Activated naive CD4-positive, alpha-beta T cell treated with anti-CD3 and anti-CD28 coated beads, Interleukin-2, amount 10 ng/mL, durations not matched to agents 7 days and 5 days (primary cell): Measurements from ENCODE around the gene PBX1.

Source experiments
- CTCF ChIA-PET: fragments of 350-600 bp; sonication (Branson Sonifier 250); formaldehyde crosslinking; loops from one replicate; lab custom pipeline; 2021; ENCODE audit warnings: antibody characterized with exemption; lab: Charles Lee
- DNase-seq: peaks from one replicate; pipeline ENCODE4 v3.0.0-alpha.2; 2020
- H3K27ac Mint-ChIP-seq: one replicate; pipeline ENCODE4 v1.8.0; 2021; ENCODE audit warnings: mild to moderate bottlenecking, moderate library complexity, mixed read lengths
- H3K27me3 Mint-ChIP-seq: one replicate; pipeline ENCODE4 v1.8.0; 2021; ENCODE audit warnings: mild to moderate bottlenecking, mixed read lengths
- H3K36me3 Mint-ChIP-seq: one replicate; pipeline ENCODE4 v1.8.0; 2021; ENCODE audit warnings: mixed read lengths
- H3K4me1 Mint-ChIP-seq: one replicate; pipeline ENCODE4 v1.8.0; 2021; ENCODE audit warnings: mixed read lengths
- H3K4me3 Mint-ChIP-seq: one replicate; pipeline ENCODE4 v1.8.0; 2021; ENCODE audit warnings: mild to moderate bottlenecking, moderate library complexity, mixed read lengths
- H3K9me3 Mint-ChIP-seq: one replicate; pipeline ENCODE4 v1.8.0; 2021; ENCODE audit warnings: mixed read lengths

Gene PBX1

DNA sequence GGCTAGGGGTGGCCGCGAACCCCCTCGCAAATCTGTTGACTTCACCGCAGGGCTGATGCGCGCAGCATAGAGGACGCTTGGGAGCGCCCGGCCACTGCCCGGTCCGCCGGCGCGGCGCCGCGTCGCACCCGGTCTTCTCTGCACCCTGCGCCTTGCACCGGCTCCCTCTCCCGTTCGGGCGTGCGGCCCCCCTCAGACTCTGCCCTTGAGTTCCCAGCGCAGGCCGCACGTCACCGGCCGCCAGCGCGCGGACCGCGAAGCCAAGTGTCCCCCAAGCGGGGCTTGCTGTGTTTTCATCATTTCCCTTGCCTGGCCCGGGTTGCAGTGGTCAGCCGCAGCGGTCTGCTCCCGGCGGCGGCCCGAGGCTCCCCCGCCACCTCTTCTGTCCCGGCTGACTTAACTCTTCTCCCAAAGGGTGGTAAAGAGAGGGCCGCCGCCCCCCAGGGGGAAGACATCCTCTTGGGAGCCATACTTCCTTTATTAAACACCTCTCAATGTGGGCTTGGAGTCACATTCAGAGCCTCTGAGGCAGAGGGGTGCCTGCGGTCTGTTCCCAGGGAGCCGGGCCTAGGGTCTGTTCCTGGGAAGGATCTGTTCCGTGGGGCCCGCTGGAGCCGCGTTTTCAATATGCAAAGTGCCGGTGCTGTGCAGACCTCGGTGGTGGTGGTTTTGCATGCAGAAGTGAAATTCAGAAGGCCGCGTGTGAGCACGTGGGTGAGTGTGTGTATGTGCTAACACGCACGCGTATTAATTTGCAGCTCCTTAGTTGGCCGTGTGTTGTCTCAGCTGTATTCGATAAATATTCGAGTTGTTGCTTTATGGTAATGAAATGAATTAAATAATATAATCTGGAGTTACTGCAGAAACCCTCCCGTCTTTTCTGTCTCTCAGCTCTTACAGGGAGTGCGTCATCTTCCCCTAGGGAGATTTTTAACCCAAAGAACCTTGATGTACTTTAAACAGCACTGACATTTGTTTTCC is 17.6 kb downstream of the PBX1 start:
- no peaks in the 10 kb centered on the region for H3K9me3 Mint-ChIP-seq
- no peaks in the 10 kb centered on the region for H3K4me1 Mint-ChIP-seq
- no peak overlapping the region for H3K27ac Mint-ChIP-seq
- no peak for DNase-seq
- H3K4me3 Mint-ChIP-seq: no peak overlapping the region
- H3K36me3 Mint-ChIP-seq: no peaks in the 10 kb centered on the region
- no peaks in the 10 kb centered on the region for H3K27me3 Mint-ChIP-seq
- CTCF ChIA-PET: no interaction called here

DNA sequence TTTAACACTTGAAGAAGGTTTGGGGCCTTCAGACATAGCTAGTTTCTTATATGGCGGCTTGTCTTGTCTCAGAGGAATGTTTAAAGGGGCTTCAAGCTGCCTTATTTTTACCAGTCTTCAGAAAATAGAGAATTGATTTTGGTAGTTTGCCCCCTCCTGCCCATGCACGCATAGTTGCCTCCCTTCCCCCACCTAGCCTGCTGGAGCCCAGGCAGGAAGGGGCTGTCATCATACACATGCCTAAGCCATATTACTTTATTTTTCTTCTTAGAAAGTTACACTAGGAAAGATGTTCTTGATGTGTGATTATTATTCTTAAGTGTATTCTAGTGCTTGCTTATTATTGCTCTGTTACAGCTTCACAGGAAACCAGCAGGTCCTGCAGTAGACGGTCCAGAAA is 18.3 kb downstream of the PBX1 start:
- Mint-ChIP-seq H3K27me3 (no peaks in the 10 kb centered on the region), H3K36me3 (no peaks in the 10 kb centered on the region), H3K4me3 (no peak overlapping the region), H3K27ac (no peak overlapping the region), H3K4me1 (no peaks in the 10 kb centered on the region), H3K9me3 (no peaks in the 10 kb centered on the region)
- no peak for DNase-seq
- CTCF ChIA-PET: no interaction called here

GRCh38 chr1:164578479-164579200 is 19.7 kb downstream of the PBX1 start:
- no peaks in the 10 kb centered on the region for H3K36me3 Mint-ChIP-seq
- H3K9me3 Mint-ChIP-seq: no peaks in the 10 kb centered on the region
- H3K4me1 Mint-ChIP-seq: no peaks in the 10 kb centered on the region
- no peak overlapping the region for H3K27ac Mint-ChIP-seq
- H3K27me3 Mint-ChIP-seq: no peaks in the 10 kb centered on the region
- no peak for DNase-seq
- CTCF ChIA-PET: no interaction called here
- H3K4me3 Mint-ChIP-seq: no peak overlapping the region

- no peaks in the 10 kb centered on the region for H3K4me1 Mint-ChIP-seq
- H3K4me3 Mint-ChIP-seq: no peak overlapping the region
- H3K27me3 Mint-ChIP-seq: no peaks in the 10 kb centered on the region
- no peak for DNase-seq
- no peak overlapping the region for H3K27ac Mint-ChIP-seq
- CTCF ChIA-PET: no interaction called here
- H3K9me3 Mint-ChIP-seq: no peaks in the 10 kb centered on the region
- H3K36me3 Mint-ChIP-seq: no peaks in the 10 kb centered on the region
Measured at GRCh38 chr1:164579381-164579780, 20.4 kb downstream of the PBX1 start.

- no peak overlapping the region for H3K27ac Mint-ChIP-seq
- no peaks in the 10 kb centered on the region for H3K4me1 Mint-ChIP-seq
- no peaks in the 10 kb centered on the region for H3K9me3 Mint-ChIP-seq
- CTCF ChIA-PET: no interaction called here
- H3K36me3 Mint-ChIP-seq: no peaks in the 10 kb centered on the region
- no peak overlapping the region for H3K4me3 Mint-ChIP-seq
- no peak for DNase-seq
- H3K27me3 Mint-ChIP-seq: no peaks in the 10 kb centered on the region
Measured at GRCh38 chr1:164581762-164582161, 22.8 kb downstream of the PBX1 start.

GRCh38 chr1:164583196-164583595 is 24.2 kb downstream of the PBX1 start:
- Mint-ChIP-seq H3K27me3 (no peaks in the 10 kb centered on the region), H3K9me3 (no peaks in the 10 kb centered on the region), H3K4me1 (no peaks in the 10 kb centered on the region), H3K36me3 (no peaks in the 10 kb centered on the region), H3K4me3 (no peak overlapping the region), H3K27ac (no peak overlapping the region)
- no peak for DNase-seq
- CTCF ChIA-PET: no interaction called here

- Mint-ChIP-seq H3K4me3 (no peak overlapping the region), H3K9me3 (no peaks in the 10 kb centered on the region), H3K36me3 (no peaks in the 10 kb centered on the region), H3K4me1 (no peaks in the 10 kb centered on the region), H3K27me3 (no peaks in the 10 kb centered on the region), H3K27ac (no peak overlapping the region)
- DNase-seq: no peak
- CTCF ChIA-PET: no interaction called here
Measured at GRCh38 chr1:164583835-164584539, 25.0 kb downstream of the PBX1 start.

DNA sequence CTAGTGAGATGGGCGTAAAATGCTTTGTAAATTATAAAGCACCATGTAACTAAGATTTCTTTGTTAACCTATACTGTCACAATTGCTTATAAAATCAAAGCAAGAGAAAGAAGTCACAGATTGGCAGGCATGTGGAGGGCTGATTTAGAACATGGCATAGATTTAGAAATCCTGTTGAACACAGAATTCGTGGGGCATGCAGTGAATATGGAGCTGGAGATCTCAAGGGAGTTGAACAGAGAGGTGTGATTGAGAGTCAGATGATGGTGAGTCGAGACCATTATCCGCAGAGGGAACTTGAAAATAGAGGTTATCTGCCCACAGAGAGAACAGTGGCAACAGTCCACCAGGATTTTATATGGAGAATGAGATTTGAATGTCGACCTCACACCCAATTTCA is 27.6 kb downstream of the PBX1 start:
- H3K4me1 Mint-ChIP-seq: no peaks in the 10 kb centered on the region
- H3K9me3 Mint-ChIP-seq: no peaks in the 10 kb centered on the region
- H3K36me3 Mint-ChIP-seq: no peaks in the 10 kb centered on the region
- H3K4me3 Mint-ChIP-seq: no peak overlapping the region
- no peak for DNase-seq
- no peak overlapping the region for H3K27ac Mint-ChIP-seq
- CTCF ChIA-PET: no interaction called here
- no peaks in the 10 kb centered on the region for H3K27me3 Mint-ChIP-seq

DNA sequence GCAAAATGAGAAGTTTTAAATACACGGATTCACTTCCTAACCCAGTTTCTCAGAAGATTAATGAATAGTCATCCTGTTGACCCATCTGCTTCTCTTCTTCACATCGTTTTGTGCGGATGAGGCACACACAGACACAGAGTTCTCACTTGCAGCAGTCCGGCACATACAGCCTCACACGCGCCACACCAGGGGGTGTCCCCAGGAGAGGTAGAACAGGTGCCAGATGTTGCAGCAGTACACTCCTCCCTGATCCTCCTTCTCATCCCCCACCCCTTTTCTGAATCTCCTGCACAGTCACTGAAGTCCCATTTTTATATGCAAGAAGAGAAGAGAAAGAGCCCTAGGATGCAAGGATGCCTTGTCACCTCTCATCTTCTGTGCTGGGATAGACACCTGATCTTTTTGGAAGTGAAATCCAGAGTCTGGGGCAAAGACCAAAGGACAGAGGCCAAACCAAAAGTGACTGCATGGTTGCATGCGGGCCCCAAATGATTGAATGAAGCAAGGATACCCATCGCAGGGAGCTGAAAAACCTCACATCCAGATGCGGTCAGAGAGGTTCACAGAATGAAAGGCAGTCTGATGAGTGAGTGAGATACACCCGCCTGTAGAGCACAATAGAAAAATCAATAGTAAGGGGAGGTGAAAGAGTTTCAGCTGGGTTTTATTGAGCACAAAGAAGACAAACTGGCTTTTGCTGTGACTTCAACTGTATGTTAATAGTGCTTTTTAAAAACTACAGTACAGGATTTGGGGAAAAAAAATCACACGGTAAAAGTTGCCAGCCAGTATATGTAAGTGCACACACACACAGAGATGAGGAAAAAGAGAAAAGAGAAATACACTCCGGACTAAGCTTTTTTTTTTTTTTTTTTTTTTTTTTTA is 28.9 kb downstream of the PBX1 start:
- Mint-ChIP-seq H3K4me3 (no peak overlapping the region), H3K9me3 (no peaks in the 10 kb centered on the region), H3K4me1 (no peaks in the 10 kb centered on the region), H3K36me3 (no peaks in the 10 kb centered on the region), H3K27me3 (no peaks in the 10 kb centered on the region), H3K27ac (no peak overlapping the region)
- DNase-seq: no peak
- CTCF ChIA-PET: no interaction called here

- Mint-ChIP-seq H3K36me3 (no peaks in the 10 kb centered on the region), H3K27ac (no peak overlapping the region), H3K4me1 (no peaks in the 10 kb centered on the region), H3K27me3 (no peaks in the 10 kb centered on the region), H3K4me3 (no peak overlapping the region), H3K9me3 (no peaks in the 10 kb centered on the region)
- CTCF ChIA-PET: no interaction called here
- no peak for DNase-seq
Measured at GRCh38 chr1:164588516-164589341, 29.7 kb downstream of the PBX1 start.

GRCh38 chr1:164589408-164589807 is 30.4 kb downstream of the PBX1 start:
- Mint-ChIP-seq H3K27me3 (no peaks in the 10 kb centered on the region), H3K9me3 (no peaks in the 10 kb centered on the region), H3K4me1 (no peaks in the 10 kb centered on the region), H3K36me3 (no peaks in the 10 kb centered on the region), H3K4me3 (no peak overlapping the region), H3K27ac (no peak overlapping the region)
- DNase-seq: no peak
- CTCF ChIA-PET: no interaction called here

DNA sequence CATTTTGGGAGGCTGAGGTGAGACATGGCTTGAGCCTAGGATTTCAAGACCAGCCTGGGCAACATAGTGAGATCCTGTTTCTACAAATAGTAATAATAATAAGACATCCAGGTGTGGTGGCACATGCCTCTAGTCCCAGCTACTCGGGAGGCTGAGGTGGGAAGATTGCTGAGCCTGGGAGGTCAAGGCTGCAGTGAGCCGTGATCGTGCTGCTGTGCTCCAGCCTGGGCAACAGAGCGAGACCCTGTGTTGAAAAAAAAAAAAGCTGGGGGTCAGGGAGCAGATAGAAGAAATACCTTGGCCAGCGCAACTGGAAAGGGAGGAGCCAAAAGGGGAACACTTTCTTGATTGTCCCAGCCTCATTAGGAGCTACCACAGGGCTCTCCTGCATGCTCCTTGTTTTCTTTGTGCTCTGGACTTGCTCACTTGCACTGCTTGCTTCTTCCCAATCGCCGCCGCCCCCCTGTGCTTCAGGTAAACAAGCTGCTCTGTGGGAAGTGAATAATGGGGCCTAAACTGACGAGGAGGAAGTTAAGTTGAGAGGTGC is 31.1 kb downstream of the PBX1 start:
- H3K9me3 Mint-ChIP-seq: no peaks in the 10 kb centered on the region
- H3K27me3 Mint-ChIP-seq: no peaks in the 10 kb centered on the region
- no peaks in the 10 kb centered on the region for H3K36me3 Mint-ChIP-seq
- H3K4me1 Mint-ChIP-seq: no peaks in the 10 kb centered on the region
- CTCF ChIA-PET: no interaction called here
- no peak overlapping the region for H3K27ac Mint-ChIP-seq
- H3K4me3 Mint-ChIP-seq: no peak overlapping the region
- DNase-seq: no peak

- Mint-ChIP-seq H3K4me3 (no peak overlapping the region), H3K27ac (no peak overlapping the region), H3K36me3 (no peaks in the 10 kb centered on the region), H3K9me3 (no peaks in the 10 kb centered on the region), H3K27me3 (no peaks in the 10 kb centered on the region), H3K4me1 (no peaks in the 10 kb centered on the region)
- no peak for DNase-seq
- CTCF ChIA-PET: no interaction called here
Measured at GRCh38 chr1:164590592-164590991, 31.6 kb downstream of the PBX1 start.
